Smooth muscle cell (in vitro differentiated cells): Measurements from ENCODE around the gene CALCOCO2. TPM values are rescaled to one million over a fixed set of nuclear protein-coding genes. Genes with fewer than 3 reads are reported as not detected.
"Not testable (repeated sequence)": the region's sequence is repeated elsewhere in the genome, so short reads cannot be mapped to it uniquely, and the experiment has no call there.

Experiments used
- DNase-seq: peaks from one replicate; lab custom pipeline; 2025; ENCODE audit not compliant: unreplicated experiment; lab: John Stamatoyannopoulos, UW
- H2AFZ ChIP-seq: fragments of 200-600 bp; sonication (generic); 2 replicates; pipeline ENCODE4 v1.6.0; 2016; ENCODE audit warnings: antibody characterized with exemption, low read depth, mild to moderate bottlenecking
- H3F3A ChIP-seq: fragments of 200-600 bp; sonication (generic); 2 replicates; pipeline ENCODE4 v1.6.0; 2017; ENCODE audit warnings: antibody characterized with exemption, low read depth
- H3K27ac ChIP-seq: fragments of 200-600 bp; sonication (generic); 2 replicates; pipeline ENCODE4 v1.5.1; 2016; ENCODE audit warnings: low read depth, mild to moderate bottlenecking
- H3K27me3 ChIP-seq: fragments of 200-600 bp; sonication (generic); 2 replicates; pipeline ENCODE4 v1.6.1; 2016; ENCODE audit warnings: low read depth, mild to moderate bottlenecking
- H3K36me3 ChIP-seq: fragments of 200-600 bp; sonication (generic); 2 replicates; pipeline ENCODE4 v1.5.1; 2016; ENCODE audit warnings: low read depth
- H3K4me1 ChIP-seq: fragments of 200-600 bp; sonication (generic); 2 replicates; pipeline ENCODE4 v1.5.1; 2016; ENCODE audit warnings: low read depth
- H3K4me2 ChIP-seq: fragments of 200-600 bp; sonication (generic); 2 replicates; pipeline ENCODE4 v1.6.0; 2016; ENCODE audit warnings: mild to moderate bottlenecking
- H3K4me3 ChIP-seq: fragments of 200-600 bp; sonication (generic); 2 replicates; pipeline ENCODE4 v1.5.1; 2016; ENCODE audit warnings: mild to moderate bottlenecking
- H3K79me2 ChIP-seq: fragments of 200-600 bp; sonication (generic); 2 replicates; pipeline ENCODE4 v1.6.0; 2016; ENCODE audit warnings: low read depth, mild to moderate bottlenecking
- H3K9ac ChIP-seq: fragments of 200-600 bp; sonication (generic); 2 replicates; pipeline ENCODE4 v1.6.0; 2016; ENCODE audit warnings: low read depth
- H3K9me3 ChIP-seq: fragments of 200-600 bp; sonication (generic); replicated peaks from 2 replicates; pipeline ENCODE4 v1.5.1; 2016; ENCODE audit warnings: low read depth
- H4K20me1 ChIP-seq: fragments of 200-600 bp; sonication (generic); 2 replicates; pipeline ENCODE4 v1.6.0; 2016; ENCODE audit warnings: low read depth
- WGBS: methylation state at CpG from one replicate; pipeline ENCODE4 v1.1.7; 2016; ENCODE audit warnings: low lambda C conversion rate; 5-methylcytosine and 5-hydroxymethylcytosine counted together
- polyA plus RNA-seq: library from polyadenylated mRNA; unstranded; fragments of >200 nt; fragmentation: Nextera tagmentation; extraction: Ambion mirVana; gene quantifications from 2 replicates; pipeline ENCODE4 v1.2.1, GENCODE V29; 2016
- total RNA-seq: library from RNA; depleted of rRNA; stranded (reverse); fragments of >200 nt; gene quantifications from 2 replicates; pipeline ENCODE4 v1.2.3, GENCODE V29; 2014
- TF ChIP-seq, protein P1 (sequence below): fragments of 200-600 bp; sonication (generic); IDR thresholded peaks from 2 replicates; pipeline ENCODE4 v1.5.1; 2017; ENCODE audit warnings: borderline replicate concordance, mild to moderate bottlenecking, antibody characterized with exemption; ENCODE audit not compliant: insufficient read depth, poor library complexity, severe bottlenecking

The CALCOCO2 gene
- total and polyA plus RNA-seq, 2 experiments from 2014 or later, result 52.5 to 55.7 TPM

DNA sequence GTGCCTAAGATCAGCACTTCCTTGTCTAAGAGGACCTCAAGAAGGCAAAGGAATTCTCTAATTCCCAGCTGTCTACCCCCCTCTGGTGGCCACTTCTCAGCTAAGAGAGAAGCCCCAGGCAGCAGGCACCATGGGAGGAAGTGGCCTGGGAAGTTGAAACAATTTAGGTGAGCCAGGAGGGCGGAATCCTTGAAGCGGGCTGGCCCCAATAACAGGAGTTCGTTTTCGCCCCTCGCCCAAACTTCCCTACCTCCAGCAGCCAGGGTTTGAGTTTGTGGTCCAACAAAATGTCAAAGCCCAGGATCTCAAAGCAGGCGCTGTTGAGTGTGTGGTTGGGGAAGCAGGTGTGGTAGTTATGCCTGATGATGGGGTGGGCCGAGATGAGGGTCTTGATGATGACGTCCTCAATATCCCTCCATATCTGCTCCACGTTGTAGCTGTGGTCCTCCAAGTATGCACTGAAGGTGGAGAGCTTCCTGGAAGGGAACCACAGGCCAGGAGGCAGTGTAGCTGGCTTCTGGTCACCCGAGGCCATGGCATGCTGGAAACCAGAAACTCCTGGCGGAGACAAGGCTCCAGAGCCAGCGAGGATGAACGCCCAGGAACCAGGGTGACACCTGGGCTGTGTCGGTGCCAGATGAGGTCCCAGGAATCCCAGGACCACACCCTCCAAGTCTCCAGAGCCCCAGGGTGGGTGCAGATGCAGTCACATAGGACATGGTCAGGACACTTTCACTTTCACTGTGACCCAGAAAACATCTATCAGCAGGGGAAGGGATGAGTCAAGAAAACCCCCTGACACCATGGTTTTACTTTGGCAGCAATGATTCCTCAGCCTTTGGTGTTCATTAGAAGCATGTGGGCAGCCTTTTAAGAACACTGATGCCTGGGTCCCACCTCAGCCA lies 39.5 kb upstream of the CALCOCO2 start:
- H3K9ac ChIP-seq, result no peak overlapping the region
- peak; percentile 21 for DNase-seq
- H3K4me1 ChIP-seq, result no peaks in the 10 kb centered on the region
- no peaks in the 10 kb centered on the region for H3K27me3 ChIP-seq
- no peak overlapping the region for H3K27ac ChIP-seq
- no peaks in the 10 kb centered on the region for H4K20me1 ChIP-seq
- no peak overlapping the region for H3K4me3 ChIP-seq
- H3F3A ChIP-seq, result peaks cover 11% of the 10 kb centered on the region
- no peaks in the 10 kb centered on the region for H3K36me3 ChIP-seq
- TF ChIP-seq, protein P1, sequence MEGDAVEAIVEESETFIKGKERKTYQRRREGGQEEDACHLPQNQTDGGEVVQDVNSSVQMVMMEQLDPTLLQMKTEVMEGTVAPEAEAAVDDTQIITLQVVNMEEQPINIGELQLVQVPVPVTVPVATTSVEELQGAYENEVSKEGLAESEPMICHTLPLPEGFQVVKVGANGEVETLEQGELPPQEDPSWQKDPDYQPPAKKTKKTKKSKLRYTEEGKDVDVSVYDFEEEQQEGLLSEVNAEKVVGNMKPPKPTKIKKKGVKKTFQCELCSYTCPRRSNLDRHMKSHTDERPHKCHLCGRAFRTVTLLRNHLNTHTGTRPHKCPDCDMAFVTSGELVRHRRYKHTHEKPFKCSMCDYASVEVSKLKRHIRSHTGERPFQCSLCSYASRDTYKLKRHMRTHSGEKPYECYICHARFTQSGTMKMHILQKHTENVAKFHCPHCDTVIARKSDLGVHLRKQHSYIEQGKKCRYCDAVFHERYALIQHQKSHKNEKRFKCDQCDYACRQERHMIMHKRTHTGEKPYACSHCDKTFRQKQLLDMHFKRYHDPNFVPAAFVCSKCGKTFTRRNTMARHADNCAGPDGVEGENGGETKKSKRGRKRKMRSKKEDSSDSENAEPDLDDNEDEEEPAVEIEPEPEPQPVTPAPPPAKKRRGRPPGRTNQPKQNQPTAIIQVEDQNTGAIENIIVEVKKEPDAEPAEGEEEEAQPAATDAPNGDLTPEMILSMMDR, result peak; percentile 84
- no peaks in the 10 kb centered on the region for H3K9me3 ChIP-seq
- 54% methylated on average over 14 of the region's 14 CpGs for WGBS
- H3K4me2 ChIP-seq, result no peak overlapping the region
- H3K79me2 ChIP-seq, result no peaks in the 10 kb centered on the region
- no peak overlapping the region for H2AFZ ChIP-seq

DNA sequence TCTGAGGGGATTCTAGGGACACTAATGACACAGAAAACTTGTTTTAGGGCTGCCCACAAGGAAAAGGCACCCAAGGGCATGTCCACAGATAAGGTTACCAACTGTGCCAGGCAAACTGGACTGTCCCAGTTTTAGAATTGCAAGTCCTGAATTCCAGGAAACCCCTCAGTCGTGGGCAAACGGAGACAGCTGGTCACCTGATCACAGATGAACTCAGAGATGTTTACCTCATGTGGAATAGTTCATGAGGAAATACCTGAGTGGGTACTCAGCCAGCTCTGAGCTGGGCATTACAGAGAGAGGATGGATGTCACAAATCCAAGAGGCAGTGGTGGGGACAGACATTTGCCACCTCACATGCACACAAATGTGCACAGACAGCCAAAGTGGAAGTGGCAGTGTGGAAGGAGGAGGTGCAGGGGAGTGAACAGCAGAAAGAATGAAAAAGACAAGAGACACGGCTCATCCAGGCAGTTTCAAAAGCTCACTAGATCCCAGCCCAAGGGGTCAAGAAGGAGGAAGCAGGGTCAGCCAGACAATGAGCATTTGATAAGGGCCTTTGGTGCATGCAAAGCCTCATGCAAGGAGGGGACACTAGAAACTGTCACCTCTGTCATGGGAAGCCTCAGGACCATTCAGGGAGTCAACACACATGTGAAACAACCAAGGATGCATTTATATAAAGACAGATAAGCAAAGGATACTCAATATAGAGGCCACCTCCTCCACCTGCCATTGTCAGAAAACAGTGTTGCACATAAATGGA lies 38.6 kb upstream of the CALCOCO2 start:
- Histone ChIP-seq H3F3A (peaks cover 19% of the 10 kb centered on the region), H3K9me3 (no peaks in the 10 kb centered on the region), H3K4me3 (no peak overlapping the region), H3K4me1 (no peaks in the 10 kb centered on the region), H3K27me3 (no peaks in the 10 kb centered on the region), H3K27ac (no peak overlapping the region), H3K9ac (no peak overlapping the region), H3K79me2 (no peaks in the 10 kb centered on the region), H3K36me3 (no peaks in the 10 kb centered on the region), H2AFZ (no peak overlapping the region), H3K4me2 (no peak overlapping the region), H4K20me1 (no peaks in the 10 kb centered on the region)
- TF ChIP-seq, protein P1, result no peak
- DNase-seq, result no peak
- WGBS, result 91% methylated on average over 3 of the region's 3 CpGs

DNA sequence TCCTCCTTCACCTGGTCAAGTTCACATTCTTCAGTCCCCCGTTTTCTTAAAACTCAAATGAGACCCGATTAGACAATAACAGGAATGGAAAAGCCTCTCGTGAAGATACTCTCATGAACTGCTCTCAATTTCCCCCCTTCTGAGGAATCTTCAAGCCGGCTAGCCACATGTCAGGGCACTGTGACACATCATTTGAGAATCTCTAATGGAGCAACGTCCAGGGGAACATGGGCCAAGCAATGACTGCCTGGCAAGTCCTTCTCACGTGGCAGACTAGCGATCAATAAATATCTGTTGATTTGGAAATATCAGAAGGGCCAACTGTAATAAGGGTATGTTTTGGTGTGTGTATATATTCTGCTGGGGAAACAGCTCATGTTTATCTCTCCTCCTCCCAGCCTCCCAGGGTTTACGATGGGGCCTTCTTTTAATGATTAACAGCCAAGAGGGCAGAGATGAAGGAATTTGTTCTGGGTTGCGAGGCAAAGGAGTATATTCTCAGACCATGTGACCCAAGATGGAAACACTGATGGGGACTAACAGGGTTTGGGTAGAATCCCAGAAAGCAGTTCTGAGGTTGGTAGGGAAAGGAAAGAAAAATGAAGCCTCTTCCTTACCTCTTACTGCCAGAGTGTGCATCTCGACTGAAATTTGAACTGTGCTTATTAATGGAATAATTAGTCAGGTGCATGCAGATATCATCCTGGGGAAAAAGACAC lies 35.2 kb upstream of the CALCOCO2 start:
- H3K4me2 ChIP-seq, result no peak overlapping the region
- 32% methylated on average over 10 of the region's 10 CpGs for WGBS

DNA sequence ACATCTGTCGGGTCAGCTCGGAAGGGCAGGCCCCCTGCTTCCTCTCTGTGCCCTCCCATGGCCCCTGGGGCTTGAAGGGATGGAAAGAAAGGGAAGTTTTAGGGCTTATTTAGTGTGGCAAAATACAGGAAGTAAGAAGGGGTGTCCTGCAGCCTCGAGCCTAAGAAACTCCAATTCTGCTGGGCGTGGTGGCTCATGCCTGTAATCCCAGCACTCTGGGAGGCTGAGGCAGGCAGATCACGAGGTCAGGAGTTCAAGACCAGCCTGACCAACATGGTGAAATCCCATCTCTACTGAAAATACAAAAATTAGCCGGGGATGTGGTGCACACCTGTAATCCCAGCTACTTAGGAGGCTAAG lies 34.7 kb upstream of the CALCOCO2 start:
- H3K9ac ChIP-seq, H3K9me3 ChIP-seq, H2AFZ ChIP-seq, H3K4me2 ChIP-seq, H3K36me3 ChIP-seq, H4K20me1 ChIP-seq, DNase-seq, H3K4me1 ChIP-seq, H3K27me3 ChIP-seq, H3K4me3 ChIP-seq, H3K79me2 ChIP-seq: not testable (repeated sequence)
- H3F3A ChIP-seq, result peaks cover 19% of the 10 kb centered on the region
- peak overlapping the region; percentile 67 for H3K27ac ChIP-seq
- 73% methylated on average over 6 of the region's 6 CpGs for WGBS

More for the DNA sequence above, 35.2 kb upstream of the CALCOCO2 start:
- Histone ChIP-seq H4K20me1 (no peaks in the 10 kb centered on the region), H3K27me3 (no peaks in the 10 kb centered on the region), H3K79me2 (no peaks in the 10 kb centered on the region), H3K27ac (peak overlapping the region; percentile 67), H3K9ac (no peak overlapping the region), H2AFZ (no peak overlapping the region), H3K4me3 (no peak overlapping the region), H3K36me3 (no peaks in the 10 kb centered on the region), H3F3A (peaks cover 19% of the 10 kb centered on the region), H3K4me1 (no peaks in the 10 kb centered on the region), H3K9me3 (no peaks in the 10 kb centered on the region)
- TF ChIP-seq, protein P1, result no peak
- peak; percentile 11 for DNase-seq
